ENCODE measurements around the gene GATM. TPM values are rescaled to one million over a fixed set of nuclear protein-coding genes. Genes with fewer than 3 reads are reported as not detected.

Gene GATM
- total and polyA plus RNA-seq, 2 of the 8 experiments (the other 6 are each of a cell fraction or from before 2014, with no cell fraction given) = 10.2 to 15.1 TPM

DNA sequence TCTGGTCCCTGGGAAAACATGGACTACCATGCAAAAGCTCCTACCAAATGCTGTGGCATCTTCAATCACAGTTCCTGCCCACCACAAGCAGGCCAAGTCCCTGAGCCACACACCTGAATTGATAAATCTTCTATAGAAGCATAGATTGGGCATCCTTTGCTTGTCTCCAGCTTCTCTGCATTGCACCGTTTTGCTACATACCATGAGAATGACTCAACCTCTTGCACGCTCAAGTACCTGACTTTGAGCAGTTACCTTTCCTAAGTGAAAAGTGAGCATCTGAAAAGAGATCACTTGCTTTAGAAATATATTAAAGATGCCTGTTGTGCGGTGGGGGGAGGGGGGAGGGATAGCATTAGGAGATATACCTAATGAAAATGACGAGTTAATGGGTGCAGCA is 31.3 kb downstream of the GATM start:
- H3K79me2 ChIP-seq (ENCODE audit: control insufficient read depth in 1 of 2, insufficient read depth in 2 of 2, low read length in 2 of 2) = no peaks in the 10 kb centered on the region
- CTCF ChIA-PET (ENCODE audit: partially characterized antibody) = no interaction called here
- no peak for TF ChIP-seq CREB1 (IDR thresholded peaks at IDR 0.05)
- TF ChIP-seq, protein P1, sequence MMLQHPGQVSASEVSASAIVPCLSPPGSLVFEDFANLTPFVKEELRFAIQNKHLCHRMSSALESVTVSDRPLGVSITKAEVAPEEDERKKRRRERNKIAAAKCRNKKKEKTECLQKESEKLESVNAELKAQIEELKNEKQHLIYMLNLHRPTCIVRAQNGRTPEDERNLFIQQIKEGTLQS (IDR thresholded peaks at IDR 0.05; ENCODE audit: insufficient read depth, low read depth, low read length) = no peak
- no peak for TF ChIP-seq KDM1A (IDR thresholded peaks at IDR 0.05; ENCODE audit: borderline replicate concordance, low read length)
- TF ChIP-seq CEBPB (IDR thresholded peaks at IDR 0.05; ENCODE audit: low read depth, low read length) = no peak
- no peak for TF ChIP-seq SIRT6 (IDR thresholded peaks at IDR 0.05; ENCODE audit: low read length)

More for the DNA sequence above, 31.3 kb downstream of the GATM start:
- Histone ChIP-seq H4K91ac (replicated peaks; ENCODE audit: insufficient read length, low read length) (no peak overlapping the region), H3K9ac (replicated peaks in 1 of 4; ENCODE audit: extremely low read depth in 1 of 4, low read depth in 3 of 4, low read length in 3 of 4) (no peak overlapping the region), H2AFZ (ENCODE audit: low read length) (no peak overlapping the region), H3K4me2 (ENCODE audit: insufficient read depth in 1 of 2, low read depth in 2 of 2, low read length in 2 of 2) (no peak overlapping the region), H3K9me3 (ENCODE audit: insufficient read depth in 2 of 2, low read depth in 1 of 2, low read length in 1 of 2) (no peaks in the 10 kb centered on the region), H2BK5ac (ENCODE audit: low read depth, low read length) (no peak overlapping the region), H2BK15ac (ENCODE audit: low read length) (no peak overlapping the region), H4K8ac (ENCODE audit: extremely low read depth, insufficient read depth, low read length) (no peak overlapping the region), H4K20me1 (replicated peaks in 1 of 2; ENCODE audit: control insufficient read depth in 1 of 2, insufficient read depth in 2 of 2, low read length in 2 of 2) (no peaks in the 10 kb centered on the region), H3K27ac (ENCODE audit: low read depth, low read length) (no peak overlapping the region), H2BK12ac (ENCODE audit: low read depth, low read length) (no peak overlapping the region), H3K4me3 (ENCODE audit: extremely low read depth in 1 of 4, insufficient read depth in 2 of 4, low read depth in 3 of 4, low read length in 4 of 4) (no peak overlapping the region), H3K23me2 (ENCODE audit: low read depth, low read length) (no peaks in the 10 kb centered on the region), H2BK20ac (ENCODE audit: low read length) (no peak overlapping the region), H3K4ac (replicated peaks; ENCODE audit: insufficient read length, low read depth, low read length) (no peak overlapping the region), H4K5ac (ENCODE audit: insufficient read length, low read depth, low read length) (no peak overlapping the region), H2BK120ac (replicated peaks; ENCODE audit: low read depth, low read length) (no peak overlapping the region), H3K56ac (replicated peaks; ENCODE audit: insufficient read length, low read depth, low read length) (no peak overlapping the region), H3K18ac (ENCODE audit: extremely low read depth, low read length) (no peak overlapping the region), H3K79me1 (ENCODE audit: low read depth, low read length) (no peaks in the 10 kb centered on the region), H3K36me3 (ENCODE audit: control insufficient read depth in 2 of 4, insufficient read depth in 4 of 4, low read length in 3 of 4) (no peaks in the 10 kb centered on the region), H3K23ac (ENCODE audit: insufficient read length) (no peak overlapping the region), H3K27me3 (replicated peaks in 1 of 4; ENCODE audit: control insufficient read depth in 3 of 4, extremely low read depth in 1 of 4, insufficient read depth in 3 of 4, low read length in 3 of 4) (no peaks in the 10 kb centered on the region), H2AK5ac (ENCODE audit: low read depth, low read length) (no peak overlapping the region), H3K14ac (ENCODE audit: insufficient read length) (no peak overlapping the region), H3K4me1 (replicated peaks in 1 of 4; ENCODE audit: control insufficient read depth in 3 of 4, insufficient read depth in 4 of 4, low read length in 3 of 4) (no peaks in the 10 kb centered on the region)
- 81% methylated on average over 4 of the region's 4 CpGs; no CpG with 5 or more reads in 1 of the 2 experiments for WGBS, 2 experiments (ENCODE audit: extremely low coverage in 1 of 2, insufficient coverage in 1 of 2, insufficient read length in 1 of 2, insufficient replicate concordance in 2 of 2, low coverage in 1 of 2, low lambda C conversion rate in 2 of 2, missing lambda C conversion rate in 1 of 2)
- no peak for DNase-seq (ENCODE audit: low read depth in 1 of 2, low spot score in 2 of 2)
- no peak for FAIRE-seq
- POLR2A ChIA-PET (ENCODE audit: partially characterized antibody) = no interaction called here

Measured in H1 (cell line).